G401.6 (cell line): ENCODE data around the gene TTYH3.
A peak's percentile ranks its signal among the peaks of the same experiment; 100 is the strongest.

Experiments used
- FAIRE-seq: peaks from 2 replicates; lab custom pipeline; 2012; peaks lifted over from hg19 to GRCh38; lab: Jason Lieb, UNC

Gene TTYH3

DNA sequence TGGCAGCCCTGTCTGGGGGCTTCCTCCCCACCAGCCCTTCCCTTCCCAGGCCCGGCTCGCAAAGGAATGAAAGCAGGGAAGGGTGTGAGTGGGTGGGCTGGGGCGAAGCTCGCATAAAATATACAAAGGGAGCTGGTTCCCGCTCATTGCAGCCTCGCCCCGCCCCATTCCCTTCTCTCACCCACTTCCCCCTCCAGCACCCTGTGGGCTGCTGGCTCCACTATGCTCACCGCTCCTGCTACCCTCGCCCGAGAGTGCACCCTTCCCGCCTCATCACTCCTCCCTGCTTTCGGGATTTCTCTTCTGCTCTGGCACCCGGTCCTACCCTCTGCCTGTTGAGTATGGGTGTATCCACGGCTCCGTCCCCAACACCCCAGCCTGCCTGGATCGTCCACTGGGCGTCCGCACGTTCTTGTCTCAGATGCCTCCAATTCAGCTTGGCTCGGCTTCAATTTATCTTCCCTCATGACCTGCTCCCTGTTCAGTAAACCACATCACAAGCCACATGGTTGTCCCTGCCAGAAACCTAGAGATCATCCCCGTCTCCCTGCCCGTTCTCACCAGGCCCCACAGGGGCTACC, 14.4 kb upstream of the TTYH3 start:
- FAIRE-seq: no peak

DNA sequence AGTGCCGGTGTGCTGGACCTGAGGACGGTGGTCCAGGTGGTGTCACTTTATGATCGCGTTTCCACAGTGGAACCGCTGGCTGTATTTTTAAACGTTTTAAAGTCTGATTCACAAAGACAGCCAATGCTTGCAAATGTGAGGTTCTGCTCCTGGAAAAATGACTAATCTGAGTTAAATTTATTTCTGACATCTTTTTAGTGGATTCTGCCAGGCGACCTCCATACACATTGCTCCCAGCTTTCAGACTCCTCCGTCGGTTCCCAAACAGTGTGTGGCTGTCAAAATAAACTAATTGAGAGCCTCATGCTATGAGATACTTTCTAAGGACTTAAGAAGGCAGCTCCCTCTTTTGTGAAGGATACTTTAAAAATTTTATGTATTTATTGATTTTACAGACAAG, 12.7 kb upstream of the TTYH3 start:
- FAIRE-seq: no peak

DNA sequence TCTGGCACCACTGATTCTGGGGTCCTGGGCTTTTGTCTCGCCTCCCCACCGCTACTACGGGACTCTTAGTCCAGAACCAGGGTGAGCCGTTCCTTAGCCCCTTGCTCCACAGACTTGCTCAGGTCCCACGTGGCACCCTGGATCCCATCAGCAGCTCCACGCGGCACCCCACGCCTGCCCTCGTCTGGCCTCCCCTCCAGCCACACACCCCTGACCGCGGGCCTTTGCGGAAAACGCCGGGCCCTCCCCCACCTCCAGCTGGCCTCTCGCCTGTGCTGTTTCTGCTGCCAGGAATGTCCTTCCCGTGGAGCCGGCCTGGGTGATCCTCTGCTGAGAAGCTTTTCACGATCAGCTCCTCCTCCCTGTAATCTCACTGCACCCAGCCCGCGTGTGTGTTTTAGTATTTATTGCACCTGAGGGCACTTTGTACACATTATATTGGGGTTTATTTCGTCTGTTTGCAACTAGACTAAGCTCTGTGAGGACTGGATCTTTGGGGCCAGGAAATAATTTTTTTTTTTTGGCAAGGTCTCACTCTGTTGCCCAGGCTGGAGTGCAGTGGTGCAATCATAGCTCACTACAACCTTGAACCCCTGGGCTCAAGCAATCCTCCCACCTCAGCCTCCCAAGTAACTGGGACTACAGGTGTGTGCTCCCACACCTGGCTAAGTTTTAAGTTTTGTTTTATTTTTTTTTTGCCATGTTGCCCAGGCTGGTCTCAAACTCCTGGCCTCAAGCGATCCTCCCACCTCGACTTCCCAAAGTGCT, 10.5 kb upstream of the TTYH3 start:
- FAIRE-seq: no peak

DNA sequence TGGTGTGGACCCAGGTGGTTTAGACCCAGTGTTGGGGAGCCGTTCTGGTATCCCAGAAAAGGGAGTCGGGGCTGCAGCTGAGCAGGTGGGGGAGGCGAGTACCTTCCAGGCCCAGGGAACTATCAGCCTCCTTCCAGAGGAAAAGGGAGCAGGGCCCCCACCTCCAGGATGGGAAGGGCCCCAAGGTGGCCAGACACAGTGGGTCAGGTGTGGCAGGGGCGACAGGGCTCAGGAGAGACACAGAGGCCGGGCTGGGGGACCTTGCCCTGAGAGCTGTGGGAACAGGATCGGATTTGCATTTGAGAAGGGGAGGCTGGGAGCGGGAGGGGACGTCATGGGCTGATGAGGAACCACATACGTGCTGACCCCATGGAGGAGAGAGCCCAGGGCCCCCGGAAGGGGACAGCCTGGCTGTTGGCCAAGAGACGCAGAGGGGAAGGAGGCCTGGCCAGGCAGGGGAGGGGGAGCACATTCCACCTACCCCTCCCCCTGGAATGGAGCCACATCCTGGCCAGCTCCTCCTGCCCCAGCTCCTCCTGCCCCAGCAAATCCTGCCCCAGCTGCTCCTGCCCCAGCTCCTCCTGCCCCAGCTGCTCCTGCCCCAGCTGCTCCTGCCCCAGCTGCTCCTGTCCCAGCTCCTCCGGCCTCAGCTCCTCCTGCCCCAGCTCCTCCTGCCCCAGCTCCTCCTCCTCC, 9.7 kb upstream of the TTYH3 start:
- no peak for FAIRE-seq

DNA sequence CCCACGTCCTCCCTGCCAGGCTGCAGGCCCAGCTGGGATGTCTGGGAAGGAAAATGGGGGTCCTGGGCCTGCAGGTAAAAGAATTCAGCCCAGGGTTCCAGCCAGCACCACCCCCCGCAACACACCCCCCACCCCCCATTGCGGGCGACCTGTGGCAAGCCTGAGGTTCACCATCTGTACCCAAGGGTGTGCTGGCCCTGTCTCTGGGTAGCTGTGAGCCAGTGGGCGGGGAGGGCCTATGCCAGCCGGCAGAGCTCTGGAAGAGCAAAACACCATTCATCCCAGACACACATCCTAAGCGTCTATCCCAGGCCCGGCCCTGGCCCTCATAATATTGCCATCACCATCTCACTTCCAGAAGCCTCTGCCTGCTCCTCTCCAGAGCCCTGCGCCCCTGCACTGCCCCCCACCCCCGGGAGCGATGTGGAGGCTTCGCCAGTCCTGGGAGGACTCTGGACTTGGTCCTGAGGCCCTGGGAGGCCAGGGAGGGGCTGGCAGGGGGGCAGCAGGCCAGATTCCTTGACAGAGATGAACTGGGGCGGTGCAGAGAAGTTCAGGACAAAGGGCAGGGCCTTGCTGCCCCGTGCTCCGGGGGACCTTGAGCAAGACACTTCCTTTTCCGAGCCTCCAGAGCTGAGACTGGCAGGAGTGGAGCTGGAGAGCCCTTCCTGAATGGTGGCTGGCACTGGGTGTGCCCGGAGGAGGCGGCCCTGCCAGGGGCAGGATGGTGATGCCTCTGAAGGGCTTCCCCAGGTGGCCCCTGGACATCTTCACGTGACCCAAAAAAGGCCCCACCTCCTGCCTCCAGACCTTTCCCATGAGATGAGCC, 8.7 kb upstream of the TTYH3 start:
- no peak for FAIRE-seq

DNA sequence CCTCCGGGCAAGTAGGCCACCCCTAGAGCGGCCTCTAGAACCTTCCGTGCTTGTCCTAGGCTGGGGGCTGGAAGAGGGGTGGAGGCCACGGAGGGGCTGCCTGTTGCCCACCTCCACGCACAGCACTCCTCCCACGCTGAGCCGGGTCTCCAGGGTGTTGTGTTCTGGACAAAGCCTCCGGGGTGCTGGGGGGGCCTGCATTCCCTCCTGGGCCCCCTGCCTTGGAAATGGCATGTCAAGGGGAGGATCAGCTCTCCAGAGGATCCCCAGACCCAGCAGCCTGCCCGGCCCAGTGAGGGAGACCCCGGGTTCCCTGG, 8.1 kb upstream of the TTYH3 start:
- FAIRE-seq: no peak

DNA sequence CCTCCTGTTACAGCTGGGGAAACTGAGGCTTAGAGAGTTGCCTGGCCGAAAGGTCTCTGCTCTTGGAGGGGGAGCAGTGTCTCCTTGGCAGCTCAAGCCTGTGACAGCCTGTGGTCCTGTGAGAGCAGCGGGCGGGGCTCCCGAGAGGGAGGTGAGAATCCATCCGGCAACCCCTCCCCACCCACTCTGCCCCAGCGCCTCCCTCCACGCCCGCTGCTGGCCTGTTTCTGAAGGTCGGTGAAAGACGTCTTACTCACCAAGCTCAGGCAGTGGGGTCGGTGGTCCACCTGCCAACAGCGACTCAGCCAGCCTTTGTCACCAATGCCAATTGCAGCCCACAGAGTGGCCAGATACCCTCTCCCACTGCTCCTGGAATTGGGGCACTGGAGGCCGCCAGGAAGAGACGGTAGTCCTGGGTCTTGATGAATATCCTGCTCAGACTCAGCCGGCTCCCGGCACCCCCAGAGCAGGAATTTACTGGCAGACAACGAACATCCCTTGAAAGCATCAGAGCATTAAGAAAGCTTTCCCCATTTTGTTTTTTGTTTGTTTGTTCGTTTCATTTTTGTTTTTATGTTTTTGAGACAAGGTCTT, 7.4 kb upstream of the TTYH3 start:
- FAIRE-seq: no peak

DNA sequence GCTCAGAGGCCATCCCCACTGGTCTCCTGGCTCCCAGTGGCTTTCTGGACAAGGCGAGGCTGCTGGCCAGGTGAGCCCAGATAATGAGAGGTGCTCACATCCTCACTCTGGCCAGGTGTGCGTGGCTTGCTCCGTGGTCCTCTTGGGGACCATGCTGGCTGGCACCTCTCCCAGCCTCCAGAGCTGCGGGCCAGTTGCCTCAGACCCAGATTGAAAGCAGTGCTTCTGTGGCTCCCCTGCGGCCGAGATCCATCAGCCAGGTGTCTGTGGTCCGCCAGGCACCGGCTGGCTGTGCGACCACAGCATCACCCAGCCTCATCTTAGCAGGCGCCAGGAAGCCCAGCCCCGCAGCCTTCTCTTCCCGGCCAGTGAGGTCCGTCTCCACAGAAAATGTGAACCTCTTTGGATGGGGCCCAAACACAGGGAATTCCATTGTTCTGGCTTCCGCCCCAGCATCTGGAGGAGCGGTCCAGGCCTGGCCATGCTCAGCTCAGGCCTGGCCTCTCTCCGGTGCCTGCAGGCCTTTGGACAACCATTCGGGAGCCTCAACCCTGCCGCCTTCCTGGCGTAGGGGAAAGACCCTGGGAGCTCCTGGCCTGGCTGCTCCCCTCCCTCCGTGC, 5.2 kb upstream of the TTYH3 start:
- no peak for FAIRE-seq

DNA sequence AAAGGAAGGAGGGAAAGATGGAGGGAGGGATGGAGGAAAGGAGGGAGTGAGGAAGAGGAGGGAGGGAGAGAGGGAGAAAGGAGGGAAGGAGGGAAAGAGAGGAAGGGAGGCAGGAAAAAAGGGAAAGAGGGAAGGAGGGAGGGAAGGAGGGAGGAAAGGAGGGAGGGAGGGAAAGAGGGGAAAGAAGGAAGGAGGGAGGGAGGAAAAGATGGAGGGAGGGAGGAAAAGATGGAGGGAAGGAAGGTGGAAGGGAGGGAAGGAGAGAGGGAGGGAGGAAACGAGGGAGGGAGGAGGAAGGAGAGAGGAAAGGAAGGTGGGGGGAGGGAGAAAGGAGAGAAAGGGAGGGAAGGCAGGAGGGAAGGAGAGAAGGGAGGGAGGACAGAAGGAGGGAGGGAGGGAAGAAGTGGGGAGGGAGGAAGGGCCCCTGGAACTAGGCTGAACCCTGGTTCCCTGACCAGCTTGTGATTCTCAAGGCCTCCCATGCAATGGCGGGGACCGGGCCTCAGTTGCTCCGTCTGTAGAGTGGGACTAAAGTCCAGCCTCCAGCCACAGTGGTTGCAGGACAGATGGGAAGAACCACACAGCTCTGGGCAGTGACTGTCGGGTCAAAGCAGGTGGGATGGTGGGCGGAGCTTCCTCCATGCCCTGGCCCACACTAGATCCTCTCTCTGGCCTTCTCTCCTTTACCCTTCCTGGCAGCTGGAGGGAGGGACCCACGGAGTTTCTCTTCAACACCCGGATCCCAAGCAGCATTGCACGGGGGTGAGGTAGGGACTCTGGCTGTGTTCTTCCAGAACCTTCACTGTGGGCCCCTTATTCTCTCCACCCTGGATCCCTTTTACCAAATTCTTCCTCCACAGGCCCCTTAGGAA, 4.3 kb upstream of the TTYH3 start:
- FAIRE-seq: no peak

DNA sequence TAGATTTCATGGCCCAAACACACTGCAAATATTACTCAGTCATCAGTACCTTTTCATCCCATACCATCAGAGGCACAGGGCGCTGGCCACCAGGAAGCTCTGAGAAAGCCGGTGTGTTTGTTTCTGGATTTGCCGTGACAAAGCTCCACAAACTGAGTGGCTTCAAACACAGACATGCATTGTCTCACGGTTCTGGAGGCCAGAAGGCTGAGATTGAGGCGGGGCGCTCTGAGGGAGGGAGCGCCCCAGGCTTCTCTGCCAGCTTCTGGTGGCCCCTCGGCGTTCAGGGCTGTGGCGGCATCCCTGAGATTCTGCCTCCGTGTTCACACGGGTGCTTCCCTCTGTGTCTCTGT, 3.7 kb upstream of the TTYH3 start:
- no peak for FAIRE-seq

DNA sequence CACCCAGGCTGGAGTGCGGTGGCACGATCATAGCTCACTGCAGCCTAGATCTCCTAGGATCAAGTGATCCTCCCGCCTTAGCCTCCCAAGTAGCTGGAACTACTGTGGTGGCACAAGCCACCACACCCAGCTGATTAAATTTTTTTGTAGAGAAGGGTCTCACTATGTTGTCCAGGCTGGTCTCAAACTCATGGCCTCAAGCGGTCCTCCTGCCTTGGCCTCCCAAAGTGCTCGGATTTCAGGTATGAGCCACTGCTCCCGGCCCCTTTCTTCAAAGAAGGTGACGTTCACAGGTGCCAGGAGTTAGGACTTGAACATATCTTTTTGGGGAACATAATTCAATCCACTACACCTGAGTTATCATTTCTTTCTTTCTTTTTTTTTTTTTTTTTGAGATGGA, 2.9 kb upstream of the TTYH3 start:
- FAIRE-seq: no peak

DNA sequence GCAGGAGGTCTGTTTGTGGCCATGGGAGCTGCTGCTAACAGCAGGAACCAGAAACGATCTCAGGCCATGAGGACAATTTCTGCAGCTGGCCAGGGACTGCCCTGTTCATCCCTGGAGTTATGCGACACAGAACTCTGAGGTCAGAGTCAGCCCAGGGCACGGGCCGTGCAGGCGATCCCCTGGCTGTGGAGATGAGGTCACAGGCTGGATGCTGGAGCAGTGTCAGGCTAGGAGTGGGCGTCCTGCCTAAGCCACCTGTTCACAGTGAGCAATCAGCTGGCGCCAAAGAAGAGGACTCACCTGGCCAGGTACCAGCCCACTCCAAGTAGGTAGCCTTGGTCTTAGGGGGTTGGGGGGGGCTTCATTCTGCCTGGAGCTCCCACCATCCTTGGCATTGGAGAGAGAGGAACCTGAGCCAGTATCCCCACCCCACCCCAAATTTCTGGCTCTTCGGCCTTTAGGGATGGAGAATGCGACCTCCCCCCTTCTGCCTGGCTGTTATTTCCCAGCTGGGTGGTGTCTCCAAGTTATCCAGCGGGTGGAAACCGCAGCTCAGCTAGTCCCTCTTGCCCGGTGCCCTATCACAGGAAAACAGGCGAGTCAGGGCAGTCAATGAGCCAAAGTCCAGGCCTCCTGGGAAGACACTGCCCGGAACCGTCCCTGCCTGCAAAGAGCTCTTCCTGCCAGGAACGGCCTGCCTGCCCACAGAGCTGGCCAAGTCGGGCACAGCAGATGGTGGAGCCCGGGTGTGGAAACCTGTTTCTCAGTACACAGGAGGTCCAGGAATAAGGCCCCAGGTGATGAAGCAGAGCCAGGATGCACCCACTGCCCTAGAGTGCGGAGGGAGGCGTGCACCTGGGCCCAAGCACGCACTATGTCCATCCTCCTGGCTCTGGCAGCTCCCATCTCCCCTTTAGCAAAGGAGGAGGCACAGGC, 1.8 kb upstream of the TTYH3 start:
- no peak for FAIRE-seq

DNA sequence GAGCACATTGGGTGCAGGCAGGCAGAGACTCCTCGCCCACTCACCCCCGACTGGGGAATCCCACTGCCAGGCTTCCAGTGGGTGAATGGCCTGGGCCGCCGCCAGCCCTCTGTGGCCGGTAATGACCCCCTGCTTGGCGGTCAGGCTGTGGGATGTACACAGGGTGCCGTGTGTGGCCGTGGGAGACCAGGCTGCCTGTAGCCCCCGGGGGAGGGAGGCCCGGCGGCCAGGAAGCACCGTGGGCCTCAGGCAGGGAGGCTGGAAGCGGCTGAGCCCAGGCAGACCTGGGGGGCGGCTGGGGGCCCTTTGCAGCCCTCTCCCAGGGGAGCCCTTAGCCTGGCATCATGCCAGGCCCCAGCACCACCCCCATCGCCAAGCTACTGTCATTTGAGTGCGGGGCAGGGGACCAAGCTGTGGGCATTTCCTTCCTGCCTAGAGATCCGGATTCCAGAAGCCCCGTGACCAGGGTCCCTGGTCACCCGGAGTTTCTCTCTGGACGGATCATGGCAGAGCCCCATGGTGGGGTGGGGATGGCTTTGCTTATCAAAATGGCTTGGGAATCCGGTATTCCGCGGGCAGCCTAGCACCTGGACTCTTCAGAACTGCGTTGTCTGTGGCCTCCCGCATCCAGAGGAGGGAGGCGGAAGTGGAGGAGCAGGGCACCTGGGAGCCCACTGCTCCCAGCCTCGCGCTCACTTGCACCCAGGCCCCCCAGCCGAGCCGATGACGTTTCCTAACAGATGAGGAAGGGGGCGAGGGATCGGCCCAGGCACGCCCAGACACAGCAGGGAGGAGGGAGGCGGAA, 1.1 kb downstream of the TTYH3 start:
- FAIRE-seq: peak; percentile 92

DNA sequence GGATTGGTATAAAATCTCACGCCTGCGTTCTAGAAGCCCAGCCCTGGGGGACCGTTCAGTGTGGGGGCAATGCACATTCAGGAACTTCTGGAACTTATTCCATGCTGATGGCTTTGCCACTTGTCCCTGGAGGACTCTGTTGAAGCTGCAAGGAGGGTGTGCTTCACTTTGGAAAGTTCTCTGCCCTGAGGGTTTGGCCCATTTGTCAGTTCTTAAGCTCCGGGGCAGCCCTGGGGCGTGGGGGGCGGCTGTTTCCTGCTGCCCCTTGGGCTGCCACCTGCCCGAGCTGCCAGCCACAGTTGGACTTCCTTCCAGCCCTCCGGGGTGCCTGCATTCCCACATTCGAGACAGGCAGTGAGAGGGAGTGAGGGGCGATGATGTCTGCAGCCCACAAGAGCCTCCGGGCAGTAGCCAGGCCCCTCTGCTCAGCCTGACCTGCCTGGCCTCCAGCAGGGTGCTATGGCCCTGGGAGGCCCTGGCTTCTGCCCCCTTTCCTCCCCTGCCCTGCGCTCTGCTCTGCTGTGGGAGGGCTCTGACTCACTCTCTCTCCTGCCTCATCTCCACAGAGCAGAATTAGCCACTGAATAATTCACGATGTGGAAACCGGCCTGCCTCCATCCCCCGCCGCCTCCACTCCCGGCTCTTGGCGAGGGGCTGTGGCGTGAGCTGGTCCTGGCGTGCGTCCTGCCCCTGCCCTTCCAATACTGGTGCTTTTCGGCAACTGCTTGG, 1.9 kb downstream of the TTYH3 start:
- no peak for FAIRE-seq

DNA sequence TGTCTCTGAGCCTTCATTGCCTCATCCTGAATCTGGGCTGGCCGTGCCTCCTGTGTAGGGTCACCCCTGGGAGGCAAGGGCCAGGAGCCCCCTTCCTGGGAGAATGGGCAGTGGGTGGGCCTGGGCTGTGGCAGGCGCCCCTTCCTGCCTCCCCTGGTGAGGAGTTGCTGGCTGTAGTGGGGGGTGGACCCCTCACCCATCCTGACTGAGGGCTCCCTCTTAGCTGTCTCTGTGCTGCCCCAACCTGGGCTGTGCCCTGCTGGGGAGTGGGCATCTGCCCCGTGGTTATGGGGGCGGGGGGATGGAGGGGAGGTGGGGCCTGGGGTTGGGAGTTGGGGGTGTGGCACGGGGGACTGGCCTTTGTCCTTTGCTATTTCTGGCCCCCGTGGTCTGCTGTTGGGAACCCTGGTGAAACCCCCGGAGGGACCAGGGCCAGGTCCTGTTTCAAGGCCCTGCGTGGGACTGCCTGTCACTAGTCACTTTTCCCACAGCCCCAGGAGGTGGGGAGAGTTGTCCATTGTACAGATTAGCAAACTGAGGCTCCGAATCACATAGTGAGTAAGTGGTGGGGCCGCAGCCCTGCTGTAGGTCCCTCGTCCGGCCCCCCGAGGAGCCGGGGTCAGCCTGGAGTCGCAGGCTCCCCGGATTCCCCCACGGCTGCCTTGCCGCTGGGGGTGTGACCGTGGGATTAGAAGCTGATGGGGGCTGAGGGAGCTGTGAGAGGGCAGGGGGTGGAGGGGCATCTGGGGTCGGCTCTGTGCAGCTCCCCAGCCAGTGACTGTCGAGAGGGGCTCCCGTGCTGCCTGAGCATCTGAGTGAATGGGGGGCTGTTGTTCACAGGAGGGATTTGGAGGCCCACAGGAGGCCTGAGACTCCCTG, 2.7 kb downstream of the TTYH3 start:
- FAIRE-seq: no peak

DNA sequence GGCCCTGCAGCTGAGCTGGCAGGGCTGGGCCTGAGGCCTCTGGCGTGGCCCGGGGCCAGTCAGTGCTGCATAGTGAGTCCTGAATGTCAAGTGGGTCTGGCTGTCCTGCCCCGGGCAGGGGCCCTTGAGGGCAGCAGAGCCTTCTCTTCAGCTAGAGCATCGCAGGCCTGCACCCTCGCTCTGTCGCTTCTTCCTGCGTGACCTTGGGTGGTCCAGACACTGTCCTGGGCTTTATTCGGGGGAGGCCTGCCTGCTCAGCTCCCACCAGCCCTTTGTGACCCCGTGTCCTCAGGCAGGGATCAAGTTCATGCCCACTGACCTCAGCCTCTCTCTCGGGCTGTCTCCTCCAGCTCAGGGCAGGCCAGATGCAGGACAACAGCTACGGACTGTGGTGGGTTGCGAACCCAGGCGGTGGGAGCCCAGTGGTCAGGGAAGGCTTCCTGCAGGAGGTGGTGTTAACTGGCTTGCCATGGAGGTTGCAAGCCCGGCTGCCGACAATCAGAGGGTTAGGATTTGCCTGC, 3.4 kb downstream of the TTYH3 start:
- FAIRE-seq: no peak
